Neural progenitor cell (in vitro differentiated cells): ENCODE results near the gene REG4. TPM values are rescaled to one million over a fixed set of nuclear protein-coding genes. Genes with fewer than 3 reads are reported as not detected.

Experiments used
- DNase-seq: peaks from one replicate; pipeline ENCODE4 v3.0.0-alpha.2; 2016; ENCODE audit warnings: low spot score
- H2AFZ ChIP-seq: fragments of 200-600 bp; sonication (generic); replicated peaks from 2 replicates; pipeline ENCODE4 v1.6.1; 2016; ENCODE audit warnings: antibody characterized with exemption
- H3F3A ChIP-seq: fragments of 200-600 bp; sonication (generic); 2 replicates; pipeline ENCODE4 v1.6.1; 2016; ENCODE audit warnings: antibody characterized with exemption, low read depth
- H3K27ac ChIP-seq: fragments of 200-600 bp; sonication (generic); 2 replicates; pipeline ENCODE4 v1.5.1; 2016; ENCODE audit warnings: mild to moderate bottlenecking
- H3K27me3 ChIP-seq: fragments of 200-600 bp; sonication (generic); 2 replicates; pipeline ENCODE4 v1.6.1; 2016; ENCODE audit warnings: mild to moderate bottlenecking, moderate library complexity
- H3K36me3 ChIP-seq: fragments of 200-600 bp; sonication (generic); 2 replicates; pipeline ENCODE4 v1.5.1; 2016
- H3K4me1 ChIP-seq: fragments of 200-600 bp; sonication (generic); 2 replicates; pipeline ENCODE4 v1.6.1; 2016; ENCODE audit warnings: mixed run types
- H3K4me2 ChIP-seq: fragments of 200-600 bp; sonication (generic); 2 replicates; pipeline ENCODE4 v1.6.1; 2016
- H3K4me3 ChIP-seq: fragments of 200-600 bp; sonication (generic); 2 replicates; pipeline ENCODE4 v1.5.1; 2016
- H3K79me2 ChIP-seq: fragments of 200-600 bp; sonication (generic); 2 replicates; pipeline ENCODE4 v1.6.1; 2016; ENCODE audit warnings: low read depth
- H3K9ac ChIP-seq: fragments of 200-600 bp; sonication (generic); 2 replicates; pipeline ENCODE4 v1.6.1; 2016
- H3K9me3 ChIP-seq: fragments of 200-600 bp; sonication (generic); 2 replicates; pipeline ENCODE4 v1.5.1; 2016; ENCODE audit warnings: low read depth
- H4K20me1 ChIP-seq: fragments of 200-600 bp; sonication (generic); 2 replicates; pipeline ENCODE4 v1.6.1; 2016; ENCODE audit warnings: low read depth
- H3K27ac Mint-ChIP-seq: 3 replicates; pipeline ENCODE4 v1.8.0; 2021; ENCODE audit warnings: mixed read lengths
- H3K27me3 Mint-ChIP-seq: 2 replicates; pipeline ENCODE4 v1.8.0; 2022; ENCODE audit warnings: low read depth, mild to moderate bottlenecking, inconsistent platforms, moderate library complexity, mixed read lengths; ENCODE audit not compliant: insufficient read depth
- H3K36me3 Mint-ChIP-seq: 3 replicates; pipeline ENCODE4 v1.8.0; 2021; ENCODE audit warnings: mixed read lengths
- H3K4me1 Mint-ChIP-seq: 3 replicates; pipeline ENCODE4 v1.8.0; 2021; ENCODE audit warnings: mixed read lengths
- H3K4me3 Mint-ChIP-seq: 3 replicates; pipeline ENCODE4 v1.8.0; 2021; ENCODE audit warnings: mild to moderate bottlenecking, moderate library complexity, mixed read lengths
- H3K9me3 Mint-ChIP-seq: 3 replicates; pipeline ENCODE4 v1.8.0; 2020; ENCODE audit warnings: mixed read lengths
- CTCF ChIP-seq: fragments of 200-600 bp; sonication (generic); IDR thresholded peaks from 2 replicates; pipeline ENCODE4 v1.5.1; 2017; ENCODE audit warnings: antibody characterized with exemption, mild to moderate bottlenecking
- EZH2 ChIP-seq: fragments of 200-600 bp; sonication (generic); IDR thresholded peaks from 2 replicates; pipeline ENCODE4 v1.6.1; 2017; ENCODE audit warnings: antibody characterized with exemption, mild to moderate bottlenecking, moderate library complexity
- EZH2phosphoT487 ChIP-seq: fragments of 200-600 bp; sonication (generic); IDR thresholded peaks from 2 replicates; pipeline ENCODE4 v1.6.1; 2017; ENCODE audit warnings: antibody characterized with exemption
- total RNA-seq: library from RNA; depleted of rRNA; stranded (reverse); fragments of >200 nt; gene quantifications from 2 replicates; pipeline ENCODE4 v1.2.3, GENCODE V29; 2015; ENCODE audit warnings: low replicate concordance

REG4 gene
- total RNA-seq, 1 donor from 2014 or later, result not detected

GRCh38 chr1:119762953-119763352 is 48.3 kb downstream of the REG4 start:
- Mint-ChIP-seq H3K27me3 (no peaks in the 10 kb centered on the region), H3K4me3 (no peak overlapping the region), H3K36me3 (no peaks in the 10 kb centered on the region), H3K9me3 (peaks cover 4% of the 10 kb centered on the region), H3K4me1 (peaks cover 7% of the 10 kb centered on the region), H3K27ac (no peak overlapping the region)
- H3K4me2 ChIP-seq, result no peak overlapping the region
- no peaks in the 10 kb centered on the region for H3K27me3 ChIP-seq
- H2AFZ ChIP-seq, result no peak overlapping the region
- H3K4me3 ChIP-seq, result no peak overlapping the region
- no peaks in the 10 kb centered on the region for H4K20me1 ChIP-seq
- DNase-seq, result no peak
- H3K4me1 ChIP-seq, result no peaks in the 10 kb centered on the region
- H3K79me2 ChIP-seq, result no peaks in the 10 kb centered on the region
- TF ChIP-seq CTCF, result no peak
- TF ChIP-seq EZH2phosphoT487, result no peak
- TF ChIP-seq EZH2, result no peak
- H3K9ac ChIP-seq, result no peak overlapping the region
- no peaks in the 10 kb centered on the region for H3K9me3 ChIP-seq
- H3F3A ChIP-seq, result no peaks in the 10 kb centered on the region
- H3K36me3 ChIP-seq, result no peaks in the 10 kb centered on the region
- no peak overlapping the region for H3K27ac ChIP-seq

- peaks cover 6% of the 10 kb centered on the region for H3K4me1 Mint-ChIP-seq
- H3K79me2 ChIP-seq, result no peaks in the 10 kb centered on the region
Observed at GRCh38 chr1:119762409-119762808, 48.9 kb downstream of the REG4 start.

GRCh38 chr1:119758584-119758983 is 52.7 kb downstream of the REG4 start:
- Mint-ChIP-seq H3K36me3 (no peaks in the 10 kb centered on the region), H3K9me3 (no peaks in the 10 kb centered on the region), H3K4me1 (no peaks in the 10 kb centered on the region), H3K27me3 (no peaks in the 10 kb centered on the region), H3K27ac (no peak overlapping the region), H3K4me3 (no peak overlapping the region)
- Histone ChIP-seq H3K36me3 (no peaks in the 10 kb centered on the region), H2AFZ (no peak overlapping the region), H3K9ac (no peak overlapping the region), H3F3A (no peaks in the 10 kb centered on the region), H3K4me2 (no peak overlapping the region), H3K4me3 (no peak overlapping the region), H3K4me1 (no peaks in the 10 kb centered on the region), H4K20me1 (no peaks in the 10 kb centered on the region), H3K9me3 (no peaks in the 10 kb centered on the region), H3K27me3 (no peaks in the 10 kb centered on the region), H3K27ac (no peak overlapping the region), H3K79me2 (no peaks in the 10 kb centered on the region)
- DNase-seq, result no peak
- TF ChIP-seq CTCF (no peak), EZH2phosphoT487 (no peak), EZH2 (no peak)

More at GRCh38 chr1:119762409-119762808, 48.9 kb downstream of the REG4 start:
- Histone ChIP-seq H3K4me3 (no peak overlapping the region), H3K4me2 (no peak overlapping the region), H3K9me3 (no peaks in the 10 kb centered on the region), H3K4me1 (no peaks in the 10 kb centered on the region), H3K36me3 (no peaks in the 10 kb centered on the region), H4K20me1 (no peaks in the 10 kb centered on the region), H3K27me3 (no peaks in the 10 kb centered on the region), H3F3A (no peaks in the 10 kb centered on the region), H3K27ac (no peak overlapping the region), H3K9ac (no peak overlapping the region), H2AFZ (no peak overlapping the region)
- no peak overlapping the region for H3K27ac Mint-ChIP-seq
- H3K36me3 Mint-ChIP-seq, result no peaks in the 10 kb centered on the region
- H3K9me3 Mint-ChIP-seq, result peaks cover 4% of the 10 kb centered on the region
- H3K27me3 Mint-ChIP-seq, result no peaks in the 10 kb centered on the region
- H3K4me3 Mint-ChIP-seq, result no peak overlapping the region
- no peak for DNase-seq
- TF ChIP-seq EZH2phosphoT487 (no peak), CTCF (no peak), EZH2 (no peak)

GRCh38 chr1:119752592-119752991 is 58.7 kb downstream of the REG4 start:
- DNase-seq, result no peak
- no peaks in the 10 kb centered on the region for H3K9me3 ChIP-seq
- H3K79me2 ChIP-seq, result no peaks in the 10 kb centered on the region
- no peak overlapping the region for H3K9ac ChIP-seq
- Mint-ChIP-seq H3K4me1 (no peaks in the 10 kb centered on the region), H3K36me3 (no peaks in the 10 kb centered on the region), H3K27ac (no peak overlapping the region), H3K27me3 (peaks cover 4% of the 10 kb centered on the region), H3K9me3 (no peaks in the 10 kb centered on the region), H3K4me3 (no peak overlapping the region)
- H3K27me3 ChIP-seq, result no peaks in the 10 kb centered on the region
- no peak overlapping the region for H3K4me2 ChIP-seq
- H3K36me3 ChIP-seq, result no peaks in the 10 kb centered on the region
- TF ChIP-seq EZH2 (no peak), CTCF (no peak), EZH2phosphoT487 (no peak)
- H2AFZ ChIP-seq, result no peak overlapping the region
- H3K4me3 ChIP-seq, result no peak overlapping the region
- H3F3A ChIP-seq, result peaks cover 4% of the 10 kb centered on the region
- peaks cover 6% of the 10 kb centered on the region for H3K4me1 ChIP-seq
- H3K27ac ChIP-seq, result no peak overlapping the region
- no peaks in the 10 kb centered on the region for H4K20me1 ChIP-seq
